Motor neuron (in vitro differentiated cells): ENCODE results near the gene ITGA4. TPM values are rescaled to one million over a fixed set of nuclear protein-coding genes. Genes with fewer than 3 reads are reported as not detected.
"Not testable (repeated sequence)": the region's sequence is repeated elsewhere in the genome, so short reads cannot be mapped to it uniquely, and the experiment has no call there.

Experiments used
- ATAC-seq, 8 experiments: fragments of 200-7000 bp; cut with Tn5 transposase; replicated peaks in 6 of 8; 2 replicates each; pipeline ENCODE4 v1.8.0; 2021; ENCODE audit warnings: mild to moderate bottlenecking in 8 of 8, moderate library complexity in 8 of 8
- H3K27ac ChIP-seq, 2 donors: fragments of 250-450 bp; sonication (Bioruptor Pico); 2 replicates each; pipeline ENCODE4 v1.9.0; 2021; ENCODE audit warnings: antibody characterized with exemption in 2 of 2, mild to moderate bottlenecking in 2 of 2, moderate library complexity in 1 of 2
- H3K4me1 ChIP-seq, 2 donors: fragments of 250-450 bp; sonication (Bioruptor Pico); replicated peaks in 1 of 2; 2 replicates each; pipeline ENCODE4 v1.6.1; 2021; ENCODE audit warnings: antibody characterized with exemption in 2 of 2, mild to moderate bottlenecking in 2 of 2, moderate library complexity in 1 of 2
- H3K4me3 ChIP-seq, 5 donors: fragments of 250-450 bp; sonication (Bioruptor Pico); 2 replicates each; pipeline ENCODE4 v1.9.0; 2021; ENCODE audit warnings: antibody characterized with exemption in 5 of 5, mild to moderate bottlenecking in 5 of 5, moderate library complexity in 4 of 5
- WGBS, 10 experiments: fragments of 450-650 bp; shearing (Covaris generic); methylation state at CpG; one replicate each; pipeline ENCODE4 v1.0.0; 2022; 5-methylcytosine and 5-hydroxymethylcytosine counted together
- in situ Hi-C, 9 experiments: fragments of 400-800 bp; cut with MboI; loops; one replicate each; pipeline ENCODE4 v1.15.0; 2021; ENCODE audit warnings: low sequenced_read_pairs in 9 of 9, low pct_unique_long_range_greater_than_20kb in 2 of 9; ENCODE audit not compliant: unreplicated experiment in 9 of 9
- total RNA-seq, 8 experiments: library from RNA; unstranded; fragments of 300-600 nt; gene quantifications; 2 replicates each; pipeline versions ENCODE4 v1.2.3 to v1.2.4, GENCODE V29; 2022

Gene ITGA4
- total RNA-seq, 8 experiments from 2014 or later, result 1.4 to 58.3 (median 8.4) TPM

GRCh38 chr2:181440919-181441318 lies 16.3 kb upstream of the ITGA4 start:
- in situ Hi-C loops, result no loop called here
- no peak overlapping the region for H3K4me3 ChIP-seq
- WGBS, 10 experiments, result 0 to 77% (median 50%) methylated on average over 1 to 3 of the region's 3 CpGs
- H3K27ac ChIP-seq, result no peak overlapping the region
- ATAC-seq, result no peak
- no peaks in the 10 kb centered on the region for H3K4me1 ChIP-seq

GRCh38 chr2:181441670-181442069 lies 15.5 kb upstream of the ITGA4 start:
- WGBS, 10 experiments, result 0 to 63% (median 47%) methylated on average over 1 to 3 of the region's 3 CpGs; no CpG with 5 or more reads in 2 of the 10 experiments
- no peak overlapping the region for H3K4me3 ChIP-seq
- no peak for ATAC-seq
- no peak overlapping the region for H3K27ac ChIP-seq
- no peaks in the 10 kb centered on the region for H3K4me1 ChIP-seq
- in situ Hi-C loops, result no loop called here

- 60 to 100% (median 89%) methylated on average over 1 to 2 of the region's 2 CpGs; no CpG with 5 or more reads in 2 of the 10 experiments for WGBS, 10 experiments
- in situ Hi-C loops, result no loop called here
- ATAC-seq, result no peak
- H3K4me1 ChIP-seq, result no peaks in the 10 kb centered on the region
- H3K4me3 ChIP-seq, result no peak overlapping the region
- no peak overlapping the region for H3K27ac ChIP-seq
Measured at GRCh38 chr2:181444654-181445053, 12.5 kb upstream of the ITGA4 start.

GRCh38 chr2:181446985-181447384 lies 10.2 kb upstream of the ITGA4 start:
- H3K4me1 ChIP-seq, result no peaks in the 10 kb centered on the region
- no peak overlapping the region for H3K4me3 ChIP-seq
- in situ Hi-C loops, result no loop called here
- WGBS, 10 experiments, result 47 to 100% (median 79%) methylated on average over 1 to 4 of the region's 4 CpGs; no CpG with 5 or more reads in 1 of the 10 experiments
- ATAC-seq, result no peak
- no peak overlapping the region for H3K27ac ChIP-seq

GRCh38 chr2:181449278-181449677 lies 7.9 kb upstream of the ITGA4 start:
- in situ Hi-C loops, H3K4me3 ChIP-seq, H3K27ac ChIP-seq, H3K4me1 ChIP-seq, ATAC-seq: not testable (repeated sequence)

- no peaks in the 10 kb centered on the region for H3K4me1 ChIP-seq
- H3K27ac ChIP-seq, result no peak overlapping the region
- H3K4me3 ChIP-seq, result no peak overlapping the region
- ATAC-seq, result no peak
- 83 to 100% (median 96%) methylated on average over 1 to 6 of the region's 6 CpGs for WGBS, 10 experiments
- in situ Hi-C loops, result loop anchor here in 4 of 9 experiments (10.0 to 25.0 kb wide), 3 partner anchors 257 to 350 kb away; no protein-coding TSS in a partner anchor
Measured at GRCh38 chr2:181454686-181455450, 2.3 kb upstream of the ITGA4 start.

- ATAC-seq, result peak; percentile 4 to 41 (median 28)
- Histone ChIP-seq H3K27ac (no peak overlapping the region), H3K4me1 (no peaks in the 10 kb centered on the region), H3K4me3 (peak overlapping the region; percentile 46 to 72 (median 56))
- 10 to 80% (median 20%) methylated on average over 1 to 6 of the region's 17 CpGs; no CpG with 5 or more reads in 5 of the 10 experiments for WGBS, 10 experiments
- in situ Hi-C loops, result loop anchor here in 4 of 9 experiments (10.0 to 25.0 kb wide), 3 partner anchors 256 to 352 kb away; no protein-coding TSS in a partner anchor
Measured at GRCh38 chr2:181456660-181457120, 496 bp upstream of the ITGA4 start.

- in situ Hi-C loops, result loop anchor here in 4 of 9 experiments (10.0 to 25.0 kb wide), 3 partner anchors 254 to 353 kb away; no protein-coding TSS in a partner anchor
- H3K4me1 ChIP-seq, result no peaks in the 10 kb centered on the region
- WGBS, 10 experiments, result 0 to 12% (median 4%) methylated on average over 2 to 19 of the region's 45 CpGs; no CpG with 5 or more reads in 4 of the 10 experiments
- no peak overlapping the region for H3K27ac ChIP-seq
- peak overlapping the region; percentile 46 to 72 (median 56) for H3K4me3 ChIP-seq
- ATAC-seq, result peak; percentile 52 to 76 (median 68)
Measured at GRCh38 chr2:181457741-181458425, 697 bp downstream of the ITGA4 start.

- no peak for ATAC-seq
- no peak overlapping the region for H3K27ac ChIP-seq
- H3K4me1 ChIP-seq, result no peaks in the 10 kb centered on the region
- in situ Hi-C loops, result loop anchor here in 4 of 9 experiments (10.0 to 25.0 kb wide), 3 partner anchors 253 to 354 kb away; no protein-coding TSS in a partner anchor
- no peak overlapping the region for H3K4me3 ChIP-seq
- 13 to 100% (median 87%) methylated on average over 1 to 2 of the region's 2 CpGs for WGBS, 10 experiments
Measured at GRCh38 chr2:181458871-181459270, 1.7 kb downstream of the ITGA4 start.

GRCh38 chr2:181459621-181460021 lies 2.4 kb downstream of the ITGA4 start:
- no peak overlapping the region for H3K27ac ChIP-seq
- no peak for ATAC-seq
- H3K4me1 ChIP-seq, result no peaks in the 10 kb centered on the region
- in situ Hi-C loops, result loop anchor here in 4 of 9 experiments (10.0 to 25.0 kb wide), 3 partner anchors 253 to 355 kb away; no protein-coding TSS in a partner anchor
- no peak overlapping the region for H3K4me3 ChIP-seq
- 0 to 100% (median 92%) methylated on average over 1 of the region's 1 CpG; no CpG with 5 or more reads in 4 of the 10 experiments for WGBS, 10 experiments

GRCh38 chr2:181461056-181461997 lies 4.1 kb downstream of the ITGA4 start:
- Histone ChIP-seq H3K4me1 (no peaks in the 10 kb centered on the region), H3K27ac (no peak overlapping the region), H3K4me3 (no peak overlapping the region)
- no peak for ATAC-seq
- in situ Hi-C loops, result loop anchor here in 3 of 9 experiments (25.0 kb wide), 2 partner anchors 251 to 349 kb away; no protein-coding TSS in a partner anchor
- 67 to 95% (median 90%) methylated on average over 2 to 6 of the region's 7 CpGs for WGBS, 10 experiments

- H3K4me3 ChIP-seq, result no peak overlapping the region
- no peaks in the 10 kb centered on the region for H3K4me1 ChIP-seq
- H3K27ac ChIP-seq, result no peak overlapping the region
- 80 to 100% (median 100%) methylated on average over 1 of the region's 1 CpG; no CpG with 5 or more reads in 3 of the 10 experiments for WGBS, 10 experiments
- in situ Hi-C loops, result loop anchor here in 3 of 9 experiments (25.0 kb wide), 2 partner anchors 250 to 350 kb away; no protein-coding TSS in a partner anchor
- no peak for ATAC-seq
Measured at GRCh38 chr2:181462033-181462432, 4.8 kb downstream of the ITGA4 start.
